ENCODE data around the gene LBHD1.
"Not testable (repeated sequence)": the region's sequence is repeated elsewhere in the genome, so short reads cannot be mapped to it uniquely, and the experiment has no call there.

The LBHD1 gene

DNA sequence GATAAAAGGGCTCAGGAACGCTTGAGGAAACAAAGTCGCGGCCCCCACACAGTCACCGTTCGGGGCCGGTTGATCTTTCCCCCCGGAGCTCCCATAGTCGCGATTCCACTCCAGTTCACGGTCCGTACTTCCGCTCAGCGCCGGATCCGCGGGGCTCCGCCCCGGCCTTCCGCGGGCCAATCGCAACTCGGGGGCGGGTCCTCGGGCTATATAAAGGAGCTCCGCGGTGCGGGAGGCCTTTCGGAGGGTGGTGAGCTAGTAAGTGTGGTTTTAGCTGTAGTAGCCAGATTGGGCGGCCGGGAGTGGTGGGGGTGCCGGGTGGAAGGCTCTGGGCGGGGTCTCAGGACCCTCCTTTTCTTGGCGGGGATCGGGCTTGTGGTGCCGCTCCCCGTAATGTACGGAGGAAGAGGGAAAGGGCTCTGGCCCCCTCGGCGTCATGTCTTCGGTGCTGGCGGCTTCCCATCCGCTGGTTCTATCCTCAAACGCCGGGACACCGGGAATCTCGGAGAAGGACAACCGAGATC lies 6.9 kb downstream of the LBHD1 start, which contains the start of the genes C11orf98 and CSKMT:
TSS of gene C11orf98 (minus strand) at position 136 of the 524 bp plus-strand sequence. CDS start at position 95, 41 bp downstream.
TSS of gene CSKMT (plus strand) at position 238 of the 524 bp plus-strand sequence. CDS start 568 bp downstream, outside the sequence.
- DNase-seq: peak; percentile 64 to 98 (median 93)

- peak in 10 of 51 donors; percentile 56 to 73 (median 63) for DNase-seq
These were observed 7.5 kb downstream of the LBHD1 start for GRCh38 chr11:62664405-62665074.

GRCh38 chr11:62656796-62657429 lies 15.2 kb downstream of the LBHD1 start:
- no peak for DNase-seq

DNA sequence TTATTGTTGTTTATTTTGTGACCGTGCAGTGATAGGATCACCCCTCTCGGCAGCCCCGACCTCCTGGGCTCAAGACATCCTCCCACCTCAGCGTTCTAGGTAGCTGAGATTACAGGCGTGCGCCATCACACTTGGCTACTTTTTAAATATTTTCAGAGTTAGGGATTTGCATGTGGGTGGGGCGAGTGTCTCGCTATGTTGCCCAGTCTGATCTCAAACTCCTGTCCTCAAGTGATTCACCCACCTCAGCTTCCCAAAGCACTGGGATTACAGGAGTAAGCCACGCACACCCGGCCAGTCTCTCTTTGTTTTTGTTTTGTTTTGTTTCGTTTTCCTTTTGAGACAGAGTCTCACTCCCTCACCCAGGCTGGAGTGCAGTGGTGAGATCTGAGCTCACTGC lies 17.8 kb downstream of the LBHD1 start:
- no peak for DNase-seq

DNA sequence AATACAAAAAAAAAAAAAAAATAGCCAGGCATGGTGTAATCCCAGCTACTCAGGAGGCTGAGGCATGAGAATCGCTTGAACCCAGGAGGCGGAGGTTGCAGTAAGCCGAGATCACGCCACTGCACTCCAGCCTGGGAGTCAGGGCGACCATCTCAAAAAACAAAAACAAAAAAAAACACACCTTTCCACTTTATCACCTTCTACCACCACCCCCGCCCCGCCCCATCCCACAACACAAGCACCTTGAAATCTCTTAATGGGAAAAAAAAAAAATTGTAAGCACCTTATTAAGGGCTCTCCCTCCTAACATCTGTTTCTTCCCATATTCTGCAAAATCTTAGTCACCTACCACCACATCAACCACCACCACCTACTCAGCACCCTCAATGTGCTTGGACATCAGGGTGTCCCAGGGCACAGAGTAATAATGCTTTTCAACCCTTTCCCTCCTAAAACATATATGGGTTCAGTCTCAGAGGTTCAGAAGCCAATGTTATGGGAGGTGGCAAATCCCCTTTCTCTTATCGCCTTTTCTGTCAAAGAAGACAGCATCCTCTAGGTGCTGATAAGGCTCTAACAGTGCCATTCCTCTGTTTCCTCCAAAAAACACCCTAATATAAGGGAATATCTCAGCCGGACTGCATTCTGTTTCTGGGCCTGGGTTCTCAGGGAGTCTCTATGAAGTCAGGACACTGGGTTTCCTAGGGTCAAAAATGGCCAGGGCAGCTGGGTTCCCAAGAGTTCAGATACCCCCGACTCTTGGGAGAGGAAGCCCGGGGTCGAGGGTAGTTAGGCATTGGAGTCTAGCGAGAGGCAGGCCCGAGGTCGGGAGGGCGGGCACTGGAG lies 19.7 kb downstream of the LBHD1 start:
- peak in 2 of 51 donors; percentile 39 to 49 for DNase-seq

DNA sequence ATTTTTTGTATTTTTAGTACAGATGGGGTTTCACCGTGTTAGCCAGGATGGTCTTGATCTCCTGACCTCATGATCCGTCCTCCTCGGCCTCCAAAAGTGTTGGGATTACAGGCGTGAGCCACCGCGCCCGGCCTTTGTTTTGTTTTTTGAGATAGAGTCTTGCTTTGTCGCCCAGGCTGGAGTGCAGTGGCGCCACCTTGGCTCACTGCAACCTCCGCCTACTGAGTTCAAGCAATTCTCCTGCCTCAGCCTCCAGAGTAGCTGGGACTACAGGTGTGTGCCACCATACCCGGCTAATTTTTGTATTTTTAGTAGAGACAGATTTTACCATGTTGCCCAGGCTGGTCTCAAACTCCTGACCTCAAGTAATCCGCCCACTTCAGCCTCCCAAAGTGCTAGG lies 21.8 kb downstream of the LBHD1 start:
- DNase-seq: not testable (repeated sequence)

GRCh38 chr11:62649486-62649885 lies 22.6 kb downstream of the LBHD1 start:
- no peak for DNase-seq

- no peak for DNase-seq
These were observed 23.1 kb downstream of the LBHD1 start for GRCh38 chr11:62648967-62649364.

GRCh38 chr11:62648185-62648966 lies 23.7 kb downstream of the LBHD1 start:
- no peak for DNase-seq

DNA sequence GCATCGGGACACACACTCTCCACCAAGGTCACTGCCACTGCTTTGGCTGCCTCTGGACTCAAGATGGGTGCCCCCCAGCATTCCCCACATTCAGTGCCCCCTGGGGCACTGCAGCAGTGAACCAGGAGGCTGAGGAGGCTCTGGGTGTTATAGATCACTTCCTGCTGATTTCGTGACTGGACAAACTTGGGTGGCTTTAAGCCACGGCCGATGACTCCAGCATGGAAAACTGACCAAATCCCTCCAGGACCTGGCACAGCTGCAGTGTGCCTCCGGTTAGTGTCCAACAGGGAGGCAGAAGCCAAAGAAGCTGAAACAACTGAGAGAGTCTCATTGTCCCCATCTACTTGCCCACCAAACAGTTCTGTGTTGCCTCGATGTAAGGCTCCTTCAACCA lies 24.5 kb downstream of the LBHD1 start:
- no peak for DNase-seq

- no peak for DNase-seq
These were observed 25.1 kb downstream of the LBHD1 start for GRCh38 chr11:62646825-62647608.

- peak; percentile 76 to 99 (median 97) for DNase-seq
These were observed 25.9 kb downstream of the LBHD1 start, which contains the start of gene GANAB for GRCh38 chr11:62645946-62646824. Gene GANAB, minus strand, starts transcription at chr11:62646613. Its CDS starts 14 bp downstream, at chr11:62646599.

GRCh38 chr11:62645671-62645945 lies 26.5 kb downstream of the LBHD1 start:
- DNase-seq: no peak

DNA sequence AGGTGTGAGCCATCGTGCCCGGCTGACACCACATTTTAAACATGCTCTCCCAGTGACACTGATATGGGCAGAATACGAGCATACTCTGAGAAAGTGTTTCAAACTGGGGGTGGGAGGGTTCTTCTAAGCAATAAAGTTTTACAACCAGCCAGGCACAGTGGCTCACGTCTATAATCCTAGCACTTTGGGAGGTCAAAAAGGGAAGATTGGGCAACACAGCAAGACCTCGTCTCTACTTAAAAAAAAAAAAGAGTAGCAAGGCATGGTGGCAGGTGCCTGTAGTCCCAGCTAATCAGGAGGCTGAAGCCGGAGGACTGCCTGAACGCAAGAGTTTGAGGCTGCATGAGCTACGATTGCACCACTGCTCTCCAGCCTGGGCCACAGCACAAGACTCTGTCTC lies 27.8 kb downstream of the LBHD1 start:
- no peak for DNase-seq

DNA sequence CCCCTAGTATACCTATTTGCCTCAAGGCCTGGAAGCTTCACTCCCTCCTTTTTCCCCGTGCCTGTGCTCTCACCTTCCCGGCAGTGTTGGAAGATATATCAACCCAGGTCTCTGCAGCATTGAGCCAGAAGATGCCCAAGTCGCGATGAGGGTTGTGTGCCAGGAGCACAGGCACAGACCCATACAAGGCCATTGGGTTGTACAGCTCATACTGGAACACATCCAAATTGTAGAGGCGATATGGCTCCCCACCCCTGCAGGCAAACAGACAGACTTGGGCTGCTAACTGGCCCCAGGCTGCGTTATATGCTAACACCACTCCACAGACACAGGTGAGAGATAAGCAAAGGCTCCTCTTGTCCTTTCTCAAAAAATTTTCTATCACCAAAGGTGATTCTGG lies 39.6 kb downstream of the LBHD1 start:
- DNase-seq: no peak

GRCh38 chr11:62627713-62628112 lies 44.4 kb downstream of the LBHD1 start:
- DNase-seq: no peak

DNA sequence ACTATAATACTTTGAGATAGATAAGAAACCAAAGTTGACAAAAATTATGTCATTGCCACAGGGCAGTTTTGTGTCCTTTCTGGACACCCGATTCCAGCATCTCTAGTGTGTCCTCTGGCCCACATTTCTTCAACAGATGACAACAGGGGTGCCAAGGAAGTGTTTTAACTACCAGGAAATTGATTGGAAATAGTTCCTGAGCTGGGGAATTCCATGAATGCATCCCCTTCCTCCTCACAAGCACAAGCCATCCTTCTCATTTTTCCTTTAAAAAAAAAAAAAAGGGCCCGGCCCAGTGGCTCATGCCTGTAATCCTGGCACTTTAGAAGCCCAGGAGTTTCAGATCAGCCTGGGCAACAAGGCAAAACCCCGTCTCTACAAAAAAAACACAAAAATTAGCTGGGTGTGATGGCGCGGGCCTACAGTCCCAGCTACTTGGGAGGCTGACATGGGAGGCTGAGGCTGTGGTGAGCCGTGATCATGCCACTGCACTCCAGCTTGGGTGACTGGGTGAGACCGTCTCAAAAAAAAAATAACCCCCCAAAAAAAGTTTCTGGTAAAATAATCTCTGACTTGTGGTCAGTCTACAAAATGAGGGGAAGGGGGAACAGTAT lies 49.5 kb downstream of the LBHD1 start:
- DNase-seq: no peak

DNA sequence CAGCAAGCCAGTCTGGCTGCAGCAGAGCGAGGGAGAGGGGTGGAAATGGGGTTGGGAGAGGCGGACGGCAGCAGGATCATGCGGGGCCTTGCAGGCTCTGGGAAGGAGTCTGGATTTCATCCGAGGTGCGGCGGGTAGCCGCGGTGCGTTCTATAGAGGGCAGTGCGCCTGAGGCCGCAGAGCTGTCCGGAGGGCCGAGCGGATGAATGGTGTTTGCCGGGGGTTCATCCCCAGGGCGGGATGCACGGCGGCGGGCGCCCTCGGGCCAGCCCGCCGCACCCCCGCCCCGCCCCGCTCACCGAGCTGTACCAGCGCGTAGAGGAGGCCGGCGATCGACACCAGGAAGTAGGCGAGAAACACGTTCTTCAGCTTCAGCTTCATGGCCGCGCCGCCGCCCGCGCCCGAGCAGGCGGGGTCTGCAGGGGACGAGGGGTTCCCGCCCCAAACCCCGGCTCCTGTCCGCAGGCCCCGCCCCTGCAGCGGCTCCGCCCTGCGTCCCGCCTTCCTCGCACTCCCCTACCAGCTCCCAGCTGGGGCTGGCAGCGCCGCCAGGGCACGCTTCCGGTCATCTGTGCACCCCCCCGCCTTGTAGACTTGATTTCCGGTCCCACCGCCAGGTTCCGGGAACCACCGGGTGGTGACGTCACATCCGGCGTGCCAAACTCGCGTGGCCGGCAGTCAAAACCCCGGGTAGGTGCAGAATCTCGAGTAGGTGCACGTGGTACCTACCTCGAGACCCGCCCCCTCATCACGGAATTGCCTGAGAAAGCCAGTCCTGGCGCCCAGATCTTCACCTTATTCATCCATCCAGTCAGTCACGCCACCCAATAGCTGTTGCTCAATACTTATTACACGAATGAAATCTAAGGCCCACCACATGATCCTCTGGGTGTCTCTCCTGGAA lies 50.2 kb downstream of the LBHD1 start, which contains the start of gene B3GAT3:
TSS of gene B3GAT3 (minus strand) at position 420 of the 904 bp plus-strand sequence. CDS start at position 381, 39 bp downstream.
- DNase-seq: peak; percentile 84 to 99 (median 97)

Data from hypothalamus (tissue), 51 donors.